ENCODE measurements around the gene ADRA2B.
A peak's percentile ranks its signal among the peaks of the same experiment; 100 is the strongest.
"Not testable (repeated sequence)": the region's sequence is repeated elsewhere in the genome, so short reads cannot be mapped to it uniquely, and the experiment has no call there.

The ADRA2B gene

DNA sequence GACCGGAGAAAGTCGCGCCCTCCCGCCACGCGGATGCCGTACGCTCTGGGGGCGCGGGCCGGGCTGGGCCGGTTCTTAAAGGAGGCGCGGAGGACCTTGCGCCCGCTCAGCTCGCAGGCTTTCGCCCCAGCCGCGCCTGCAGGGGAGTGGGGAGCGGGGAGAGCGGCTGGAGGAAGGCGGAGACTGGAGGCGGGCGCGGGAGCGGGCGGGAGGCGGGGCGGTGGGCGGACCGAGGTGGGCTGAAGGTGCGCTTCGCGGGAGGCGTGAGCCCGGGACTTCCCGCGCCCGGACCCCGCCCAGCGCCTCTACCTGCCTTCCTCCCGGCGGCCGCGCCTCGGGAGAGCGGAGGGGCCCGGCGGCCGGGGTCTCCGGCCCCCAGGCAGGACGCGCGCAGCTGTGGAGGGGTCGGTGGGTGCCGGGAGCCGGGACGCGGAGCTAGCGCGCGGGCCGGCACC is at the start of gene ADRA2B:
TSS of gene ADRA2B (minus strand) at position 148 of the 455 bp plus-strand sequence. CDS start 422 bp downstream, outside the sequence.
- peak within 1 kb of the TSS in 10 of 21 experiments; percentile 13 to 76 (median 62) for H3K27ac ChIP-seq
- peak within 1 kb of the TSS; percentile 42 to 80 (median 58) for H3K4me3 ChIP-seq

DNA sequence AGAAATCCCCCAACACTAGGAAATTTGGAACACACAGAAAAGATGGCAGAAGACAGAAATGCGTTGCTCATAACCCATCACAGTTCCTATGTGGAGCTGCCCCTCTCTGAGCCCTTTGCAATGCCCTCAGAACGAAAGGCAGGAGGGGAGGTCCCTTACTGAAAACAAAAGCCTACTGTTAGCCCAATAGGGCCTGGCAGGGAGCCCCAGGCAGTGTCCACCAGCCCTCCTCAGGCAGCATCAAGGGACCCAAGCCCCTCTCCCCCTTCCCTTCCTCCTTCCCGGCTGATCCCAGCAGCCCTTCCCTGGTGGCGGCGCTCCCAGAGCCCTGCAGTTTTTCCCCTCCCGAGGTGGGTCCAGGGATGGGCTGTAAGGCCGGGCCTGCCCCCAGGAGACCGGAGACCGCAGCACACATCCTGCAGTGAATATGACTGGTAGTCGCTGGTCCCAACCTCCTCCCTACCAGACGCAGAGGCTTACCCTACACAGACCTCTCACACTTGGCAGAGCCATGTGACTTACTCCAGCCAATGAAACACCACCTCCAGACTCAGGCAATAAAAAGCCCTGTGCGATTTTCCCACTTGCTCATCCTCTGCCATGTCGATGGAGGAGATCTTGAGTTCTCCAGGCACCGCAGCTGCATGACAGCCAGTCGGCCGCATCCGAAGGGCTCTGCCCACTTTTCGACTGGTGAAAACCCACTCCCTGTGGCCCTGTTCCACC is 48.3 kb upstream of the ADRA2B start:
- peak overlapping the region in 14 of 21 experiments; percentile 6 to 92 (median 71) for H3K27ac ChIP-seq
- H3K4me3 ChIP-seq: no peak overlapping the region

DNA sequence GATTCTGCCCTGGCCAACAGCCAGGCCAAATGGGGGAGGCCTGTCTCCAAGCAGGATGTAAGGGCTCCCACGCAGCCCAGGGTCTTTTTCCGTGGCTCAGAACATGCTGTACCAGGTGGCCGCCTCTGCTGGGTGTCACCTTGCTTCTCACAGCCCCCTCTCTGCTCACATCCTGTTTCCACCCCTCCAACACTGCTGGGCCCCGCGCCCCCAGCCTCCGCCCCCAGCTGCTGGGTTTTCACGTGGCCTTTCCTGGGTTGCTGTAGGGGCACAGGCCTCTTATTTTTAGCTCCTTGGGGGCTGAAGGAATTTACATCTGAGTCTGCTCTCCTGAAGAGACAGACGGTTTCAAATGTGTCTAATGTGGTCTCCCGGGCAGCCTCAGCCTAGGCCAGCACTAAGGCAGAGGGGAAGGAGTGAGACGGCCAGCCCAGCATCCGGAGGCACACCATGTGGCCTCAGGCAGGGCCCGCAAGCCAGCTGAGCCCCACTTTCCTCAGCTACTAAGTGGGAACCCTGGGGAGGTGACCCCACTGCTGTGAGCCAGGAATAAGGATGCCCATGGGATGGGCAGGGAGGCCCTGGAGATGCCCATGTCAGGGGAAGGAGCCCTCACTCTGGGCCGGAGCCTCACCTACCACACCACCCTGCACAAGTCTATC is 47.5 kb upstream of the ADRA2B start:
- Histone ChIP-seq H3K4me3 (no peak overlapping the region), H3K27ac (peak overlapping the region in 14 of 21 experiments; percentile 6 to 92 (median 71))

DNA sequence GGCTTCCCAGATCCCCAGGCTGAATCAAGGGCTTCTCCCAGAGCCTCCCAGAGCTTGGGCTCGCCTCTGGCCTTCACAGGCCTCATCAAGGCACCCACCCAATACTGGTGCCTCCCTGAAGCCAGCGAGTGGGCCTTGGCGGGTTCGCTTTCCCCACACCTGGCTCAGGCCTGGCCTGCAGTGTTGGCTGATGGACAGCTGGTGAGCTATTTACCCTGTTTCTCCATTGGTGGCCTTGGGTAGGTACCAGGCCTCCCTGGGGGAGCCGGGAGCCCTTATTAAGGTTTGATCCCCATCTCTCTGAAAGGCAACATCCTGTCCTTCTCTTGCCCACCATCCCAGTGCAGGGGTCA is 47.0 kb upstream of the ADRA2B start:
- Histone ChIP-seq H3K4me3 (no peak overlapping the region), H3K27ac (peak overlapping the region in 13 of 21 experiments; percentile 16 to 92 (median 74))

DNA sequence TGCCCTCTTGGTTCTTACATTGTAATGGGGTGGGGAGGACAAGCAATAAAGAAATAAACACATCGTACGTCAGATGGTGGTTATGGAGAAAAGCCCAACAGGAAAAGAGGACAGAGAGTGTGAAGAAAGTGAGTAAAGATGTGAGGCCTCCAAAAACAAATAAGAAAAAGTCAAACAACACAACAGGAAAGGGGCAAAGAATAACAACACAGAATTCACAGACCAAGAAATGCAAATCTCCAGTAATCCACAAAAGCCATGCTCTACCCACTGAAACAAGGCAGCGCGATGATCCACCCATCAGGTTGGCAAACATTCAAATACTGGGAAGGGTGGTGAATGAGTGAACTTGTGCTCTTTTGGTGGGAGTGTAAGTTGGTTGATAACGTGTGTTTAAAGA is 45.5 kb upstream of the ADRA2B start:
- Histone ChIP-seq H3K4me3 (no peak overlapping the region), H3K27ac (peak overlapping the region in 3 of 21 experiments; percentile 82 to 92 (median 88))

DNA sequence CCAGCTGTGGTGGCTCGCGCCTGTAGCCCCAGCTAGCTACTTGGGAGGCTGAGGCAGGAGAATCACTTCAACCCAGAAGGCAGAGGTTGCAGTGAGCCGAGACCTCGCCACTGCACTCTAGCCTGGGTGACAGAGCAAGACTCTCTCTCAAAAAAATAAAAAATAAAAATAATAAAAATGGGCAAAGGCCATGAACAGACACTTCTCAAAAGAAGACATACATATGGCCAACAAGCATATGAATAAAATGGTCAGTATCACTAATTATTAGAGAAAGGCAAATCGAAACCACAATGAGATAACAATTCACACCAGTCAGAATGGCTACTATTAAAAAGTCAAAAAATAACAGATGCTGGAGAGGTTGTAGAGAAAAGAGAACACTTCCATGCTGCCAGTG is 44.0 kb upstream of the ADRA2B start:
- H3K4me3 ChIP-seq: not testable (repeated sequence)
- H3K27ac ChIP-seq: peak overlapping the region in 1 of 21 experiments; percentile 86

DNA sequence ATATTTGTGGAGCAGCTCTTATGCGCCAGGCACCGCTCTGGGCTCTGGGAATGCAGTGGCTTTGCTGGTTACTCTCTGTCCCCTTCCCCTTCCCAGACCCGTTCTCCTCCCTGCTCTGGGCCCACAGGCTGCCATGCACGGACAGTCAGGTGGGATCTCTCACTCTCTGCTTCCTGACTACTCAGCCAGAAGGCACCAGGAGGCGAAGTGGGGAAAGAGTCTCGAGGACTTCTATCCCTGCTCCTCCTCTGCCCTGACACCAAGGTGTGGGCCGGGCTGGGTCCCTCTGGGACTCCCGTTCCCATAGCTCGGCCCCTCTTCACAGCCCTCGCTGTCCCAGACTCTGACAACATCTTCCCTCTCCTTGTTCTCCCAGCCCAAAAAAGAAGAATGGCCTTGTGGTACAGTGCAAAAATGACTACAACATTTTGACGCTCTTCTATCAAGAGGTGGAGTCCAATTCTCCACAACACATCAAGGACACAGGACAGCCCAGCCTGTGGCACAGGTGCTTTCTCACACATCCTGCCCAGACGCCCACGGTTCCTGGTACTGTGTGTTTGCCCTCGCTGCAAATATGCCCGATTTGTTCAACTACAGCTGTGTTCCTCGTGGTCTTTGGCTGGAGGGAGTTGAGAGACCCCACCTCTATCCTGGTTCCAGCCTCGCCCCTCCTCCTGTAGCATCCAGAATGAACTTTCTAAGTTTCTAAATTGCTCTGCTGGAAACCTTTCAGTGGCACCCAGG is 42.9 kb upstream of the ADRA2B start:
- Histone ChIP-seq H3K27ac (peak overlapping the region in 8 of 21 experiments; percentile 13 to 86 (median 72)), H3K4me3 (no peak overlapping the region)

DNA sequence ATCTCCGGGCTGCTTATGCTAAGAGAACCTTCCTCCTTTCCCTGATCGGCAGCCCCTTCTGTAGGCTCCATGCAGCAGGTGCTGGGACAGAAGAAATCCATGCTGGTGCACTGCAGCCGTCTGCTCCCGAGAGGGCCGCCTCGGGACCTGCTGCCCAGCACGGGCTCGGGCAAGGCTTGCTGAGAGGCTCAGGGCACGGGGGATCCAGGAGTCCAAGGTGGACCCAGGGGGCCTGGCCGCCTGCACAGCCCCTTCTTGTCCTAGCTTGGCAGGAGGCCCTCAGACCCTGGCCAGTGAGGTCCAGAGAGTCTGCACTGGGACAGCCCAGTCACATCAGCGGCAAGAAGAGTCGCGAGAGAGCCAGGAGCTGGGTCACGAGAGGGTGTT is 42.2 kb upstream of the ADRA2B start:
- H3K27ac ChIP-seq: peak overlapping the region in 11 of 21 experiments; percentile 13 to 86 (median 60)
- H3K4me3 ChIP-seq: no peak overlapping the region

DNA sequence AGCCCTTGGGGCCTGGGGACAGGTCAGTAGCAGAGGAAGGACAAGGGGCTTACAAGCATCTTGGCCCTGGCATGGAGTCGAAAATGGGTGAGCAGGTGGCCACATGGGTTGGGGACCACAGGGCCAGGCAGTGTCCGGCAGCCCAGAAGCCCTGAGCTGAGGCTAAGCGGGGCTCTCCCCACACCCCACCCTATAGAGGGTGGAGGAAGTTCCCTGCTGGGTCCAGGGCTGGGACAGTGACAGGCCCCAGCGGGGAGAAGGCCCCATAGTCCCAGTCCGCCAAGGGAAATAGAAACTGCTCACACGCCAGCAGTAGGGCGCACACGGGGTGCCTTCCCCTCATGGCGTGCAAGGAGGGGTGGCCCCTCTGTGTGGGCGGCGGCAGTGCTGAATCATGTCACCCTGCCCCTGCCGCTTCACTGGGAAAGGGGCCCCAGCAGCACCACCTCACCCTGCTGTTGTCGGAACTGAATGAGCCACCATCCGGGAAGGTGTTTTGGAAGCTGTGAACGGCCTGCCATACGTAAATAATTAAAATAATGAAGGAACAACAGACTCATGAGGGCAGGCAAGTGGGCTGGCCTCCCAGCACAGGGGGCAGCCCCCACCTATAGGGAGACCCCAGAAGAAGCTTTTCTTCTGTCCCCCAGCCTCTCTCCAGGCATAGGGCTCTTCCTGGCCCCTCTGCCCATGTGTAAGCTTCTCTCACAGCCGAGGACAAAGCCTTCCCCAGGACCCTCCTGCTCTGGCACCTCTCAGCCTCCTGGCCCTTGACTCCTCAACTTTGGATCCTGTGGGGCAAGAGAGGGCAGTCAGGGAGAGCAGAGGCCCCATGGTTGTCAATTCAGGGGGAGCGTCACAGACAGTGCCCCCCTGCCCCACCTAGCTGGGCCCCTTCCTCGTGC is 41.5 kb upstream of the ADRA2B start:
- no peak overlapping the region for H3K4me3 ChIP-seq
- H3K27ac ChIP-seq: peak overlapping the region in 12 of 21 experiments; percentile 13 to 86 (median 64)

DNA sequence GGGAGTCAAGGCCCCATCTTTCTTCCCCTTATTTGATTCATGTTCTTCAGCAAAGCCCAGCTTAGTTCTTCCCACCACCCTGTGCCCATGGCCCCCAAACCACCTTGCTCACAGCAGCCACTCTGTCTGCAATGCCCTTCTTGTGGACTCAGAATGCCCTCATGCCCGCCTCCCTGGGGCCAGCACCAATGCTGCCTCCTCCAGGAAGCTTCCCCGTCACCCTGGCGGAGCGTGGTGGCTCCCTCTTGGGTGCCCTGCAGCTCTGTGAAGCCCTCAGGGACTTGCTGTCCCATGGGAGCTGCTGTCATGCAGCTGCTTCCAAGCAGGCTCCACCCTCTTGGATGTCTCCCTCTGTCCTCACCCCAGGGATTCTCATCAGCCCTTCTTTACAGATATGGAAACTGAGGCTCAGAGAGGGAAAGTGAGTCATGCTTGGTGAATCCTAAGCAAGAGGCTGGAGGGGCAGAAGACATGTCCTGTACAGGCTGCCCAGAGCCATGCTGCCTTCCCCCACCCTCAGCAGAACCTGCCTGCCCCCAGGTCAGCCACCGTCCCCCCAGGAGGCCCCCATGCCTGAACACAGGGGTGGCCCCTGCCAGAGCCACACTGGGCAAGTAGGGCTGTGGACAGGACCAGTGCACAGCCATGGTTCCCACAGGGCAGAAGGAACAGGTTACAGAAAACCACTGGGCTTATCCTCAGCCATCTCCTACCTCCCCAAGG is 40.7 kb upstream of the ADRA2B start:
- Histone ChIP-seq H3K27ac (peak overlapping the region in 9 of 21 experiments; percentile 57 to 86 (median 70)), H3K4me3 (no peak overlapping the region)

DNA sequence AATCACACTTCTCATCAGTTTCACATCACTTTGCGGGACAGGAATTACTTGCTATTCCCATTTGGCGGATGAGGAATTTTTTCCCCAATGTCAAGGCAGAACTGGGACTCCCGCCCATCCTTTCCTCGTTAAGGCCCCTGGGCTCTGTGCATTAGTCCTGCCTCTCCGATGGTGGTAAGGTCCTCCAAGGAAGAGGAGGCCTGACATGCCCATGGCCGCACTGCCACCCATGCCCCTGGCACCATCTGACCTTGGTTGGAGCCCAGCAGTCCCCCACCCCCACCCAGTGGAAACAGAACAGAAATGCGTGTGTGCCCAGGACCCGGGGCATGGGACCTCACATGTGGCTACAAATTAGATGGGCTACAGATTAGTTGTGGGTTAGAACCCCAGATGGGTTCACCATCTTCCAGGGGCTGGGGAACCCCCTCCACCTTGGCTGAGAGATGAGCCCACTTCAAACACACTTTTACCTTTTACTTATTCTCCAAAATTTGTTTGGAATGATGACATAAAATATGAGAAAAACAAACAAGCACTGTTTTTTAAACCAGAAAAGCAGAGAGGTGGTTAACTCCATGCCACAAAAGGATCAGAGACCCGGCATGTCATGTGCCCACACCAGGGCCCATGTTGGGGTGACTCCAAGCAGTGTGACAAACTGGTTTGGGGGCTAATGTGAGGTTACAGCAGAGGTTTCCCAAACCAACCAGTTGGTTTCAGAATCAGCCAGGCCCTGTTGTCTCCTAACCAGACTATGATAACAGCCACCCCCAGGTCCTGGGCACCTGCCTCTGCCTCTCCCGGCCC is 39.8 kb upstream of the ADRA2B start:
- H3K4me3 ChIP-seq: no peak overlapping the region
- peak overlapping the region in 3 of 21 experiments; percentile 70 to 86 (median 81) for H3K27ac ChIP-seq

DNA sequence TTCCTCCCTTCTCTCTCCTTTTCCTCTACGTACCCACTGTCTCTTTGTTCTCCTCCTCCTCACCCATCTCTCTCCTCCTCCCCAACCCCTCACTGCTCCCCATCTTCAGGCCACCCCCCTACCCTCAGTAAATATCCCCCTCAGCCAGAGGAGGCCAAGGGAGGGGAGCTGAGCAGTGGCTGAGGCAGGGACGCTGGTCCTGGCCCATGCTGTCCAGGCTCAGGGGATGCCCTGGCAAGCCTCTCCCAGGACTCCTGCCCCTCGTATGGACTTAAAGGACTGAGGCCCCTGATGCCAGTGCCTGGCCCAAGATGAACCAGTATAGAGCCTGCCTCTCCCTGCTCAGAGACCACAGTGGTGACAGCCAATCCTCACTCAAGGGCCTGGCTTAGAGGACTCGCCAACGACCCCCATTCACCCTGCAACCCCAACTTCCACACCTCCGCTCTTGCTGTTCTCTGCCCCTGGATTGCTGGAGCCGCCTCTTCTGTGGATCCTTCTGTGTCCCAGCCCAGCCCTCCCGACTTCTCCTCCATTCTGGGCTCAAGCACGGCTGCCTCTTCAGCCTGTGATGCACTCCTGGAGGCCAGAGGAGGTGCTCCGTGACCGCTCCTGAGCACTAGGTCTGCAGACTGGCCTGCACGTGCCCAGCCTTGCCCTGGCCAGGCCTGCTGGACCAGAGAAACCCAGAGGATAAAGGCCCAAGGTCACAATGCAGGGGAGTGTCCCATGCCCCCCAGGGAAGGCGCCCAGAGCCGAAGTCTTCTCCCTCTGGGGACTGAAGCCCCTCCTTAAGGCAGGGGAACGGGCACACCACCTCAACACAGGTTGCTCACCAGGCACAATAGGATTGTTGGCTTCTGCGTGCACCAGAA is 38.4 kb upstream of the ADRA2B start:
- Histone ChIP-seq H3K27ac (no peak overlapping the region), H3K4me3 (no peak overlapping the region)

DNA sequence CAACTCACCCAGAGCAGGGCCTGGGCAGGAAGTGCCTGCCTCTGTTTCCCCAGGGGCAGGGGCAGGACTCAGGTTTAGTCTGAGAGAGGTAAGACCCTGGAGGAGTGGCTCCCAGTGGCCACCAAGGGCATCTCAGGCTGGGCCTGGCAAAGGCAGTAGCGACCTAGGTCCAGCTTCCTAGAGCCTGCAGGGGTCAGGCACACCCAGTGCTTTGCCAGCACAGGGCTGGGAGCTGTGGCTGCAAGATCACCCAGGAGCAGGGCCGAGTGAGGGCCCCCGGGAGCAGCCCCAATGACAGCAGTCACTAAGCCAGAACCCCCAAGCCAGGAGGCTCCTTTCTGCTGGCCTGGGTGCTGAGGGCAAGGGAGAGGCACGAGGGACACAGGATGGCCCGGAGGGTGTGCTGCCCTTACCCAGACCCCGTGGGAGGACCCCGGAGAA is 37.6 kb upstream of the ADRA2B start:
- no peak overlapping the region for H3K27ac ChIP-seq
- no peak overlapping the region for H3K4me3 ChIP-seq

DNA sequence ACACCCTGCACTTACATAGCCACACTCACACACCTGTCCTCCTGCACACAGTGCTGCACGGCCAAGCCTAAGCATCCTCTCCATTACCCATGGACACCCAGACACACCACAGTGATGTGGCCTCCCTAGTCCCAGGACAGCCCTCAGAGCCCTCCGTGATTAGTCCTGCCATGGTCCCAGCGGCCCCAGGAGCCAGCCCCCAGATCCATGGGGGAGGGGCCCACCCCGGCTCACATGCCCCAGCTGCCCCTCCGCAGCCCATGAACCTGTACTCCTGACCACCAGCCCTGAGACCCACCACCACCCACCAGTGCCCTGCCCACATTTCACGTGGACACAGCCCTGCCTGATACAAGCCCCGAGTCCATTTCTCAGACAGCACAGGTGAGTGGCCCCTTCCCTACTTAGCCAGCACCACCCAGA is 36.9 kb upstream of the ADRA2B start:
- Histone ChIP-seq H3K4me3 (no peak overlapping the region), H3K27ac (no peak overlapping the region)

DNA sequence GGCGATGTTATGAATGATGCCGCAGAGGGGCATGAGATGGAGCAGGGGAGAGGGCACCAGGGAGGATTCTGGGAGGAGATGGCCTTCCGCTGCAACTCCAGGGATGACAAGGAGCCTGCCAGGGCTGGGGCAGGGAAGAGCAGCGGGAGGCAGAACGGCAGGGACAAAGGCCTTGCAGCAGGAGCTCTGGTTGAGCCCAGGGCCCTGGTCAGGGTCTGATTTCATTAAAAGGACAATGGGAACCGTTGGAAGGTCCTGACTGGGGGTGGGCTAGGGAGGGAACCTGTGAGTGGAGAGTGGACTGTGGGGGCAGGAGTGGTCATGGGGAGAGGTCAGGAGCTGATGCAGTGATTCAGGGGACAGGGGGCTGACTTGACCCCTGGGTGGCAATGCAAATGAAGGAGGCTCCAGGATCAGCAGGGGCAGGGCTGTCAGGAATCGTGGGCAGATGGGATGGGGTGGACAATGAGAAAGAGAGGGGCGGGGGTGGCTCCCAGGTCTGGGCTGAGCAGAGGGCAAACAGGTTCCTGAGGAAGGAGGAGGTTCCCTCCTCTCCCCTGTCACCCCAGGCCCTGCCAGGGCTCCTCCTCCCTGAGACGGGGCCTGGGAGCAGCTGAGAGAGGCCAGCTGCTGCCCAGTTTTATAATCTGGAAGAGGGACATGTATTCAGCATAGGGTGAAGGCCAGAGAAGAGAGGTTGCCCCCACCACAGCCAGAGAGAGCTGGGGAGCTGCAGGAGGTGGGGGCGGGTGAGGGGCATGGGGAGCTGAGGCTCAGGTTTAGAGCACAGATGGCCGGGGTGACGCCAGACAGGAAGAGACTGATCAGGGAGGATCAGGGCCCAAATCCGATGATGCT is 36.2 kb upstream of the ADRA2B start:
- no peak overlapping the region for H3K4me3 ChIP-seq
- H3K27ac ChIP-seq: no peak overlapping the region

Measured in skin epidermis (tissue), 12 donors.